Vagina (tissue), 2 donors: ENCODE data around the gene CBLN3. TPM values are rescaled to one million over a fixed set of nuclear protein-coding genes. Genes with fewer than 3 reads are reported as not detected.

Experiments used
- DNase-seq, 2 donors: peaks; one replicate each; pipeline ENCODE4 v3.0.0-alpha.2; 2017; ENCODE audit errors: extremely low spot score in 2 of 2
- H3K27ac ChIP-seq: fragments of 200-600 bp; sonication (generic); one replicate; pipeline ENCODE4 v1.5.1; 2019
- H3K27me3 ChIP-seq: fragments of 200-600 bp; sonication (generic); one replicate; pipeline ENCODE4 v1.5.1; 2019
- H3K36me3 ChIP-seq, 2 donors: fragments of 200-600 bp; sonication (generic); one replicate each; pipeline ENCODE4 v1.5.1; 2017 to 2019
- H3K4me1 ChIP-seq: fragments of 200-600 bp; sonication (generic); one replicate; pipeline ENCODE4 v1.5.1; 2019
- H3K4me3 ChIP-seq, 2 donors: fragments of 200-600 bp; sonication (generic); 1 replicate in 1 of 2; 2 replicates in 1 of 2; pipeline ENCODE4 v1.5.1; 2016 to 2019
- H3K9me3 ChIP-seq: fragments of 200-600 bp; sonication (generic); one replicate; pipeline ENCODE4 v1.5.1; 2019
- POLR2A ChIP-seq, 2 donors: fragments of 450-650 bp; IDR thresholded peaks; one replicate each; pipeline ENCODE4 v1.6.1; 2017; ENCODE audit warnings: antibody characterized with exemption in 2 of 2, mild to moderate bottlenecking in 2 of 2, moderate library complexity in 2 of 2
- POLR2AphosphoS5 ChIP-seq, 2 donors: sonication (generic); formaldehyde crosslinking; IDR thresholded peaks; one replicate each; pipeline ENCODE4 v1.9.0; 2017; ENCODE audit warnings: antibody characterized with exemption in 2 of 2, mild to moderate bottlenecking in 2 of 2, low read depth in 1 of 2; ENCODE audit not compliant: insufficient read depth in 1 of 2
- intact Hi-C: fragments of 100-400 bp; cut with DNase I; formaldehyde crosslinking; loops from one replicate; pipeline ENCODE4 v1.15.1; 2023
- total RNA-seq: library from RNA; depleted of rRNA; stranded (reverse); fragments of >200 nt; gene quantifications from one replicate; pipeline ENCODE4 v1.2.3, GENCODE V29; 2016
- TF ChIP-seq, protein P1 (sequence below), 3 experiments: fragments of 450-650 bp in 2 of 3; fragments of 200-600 bp in 1 of 3; sonication (generic) in 1 of 3; IDR thresholded peaks; one replicate each; pipeline ENCODE4 v1.5.1; 2017 to 2019; ENCODE audit warnings: antibody characterized with exemption in 3 of 3, mild to moderate bottlenecking in 2 of 3, moderate library complexity in 2 of 3

CBLN3 gene
- total RNA-seq, 1 donor from 2014 or later = 1.7 TPM

DNA sequence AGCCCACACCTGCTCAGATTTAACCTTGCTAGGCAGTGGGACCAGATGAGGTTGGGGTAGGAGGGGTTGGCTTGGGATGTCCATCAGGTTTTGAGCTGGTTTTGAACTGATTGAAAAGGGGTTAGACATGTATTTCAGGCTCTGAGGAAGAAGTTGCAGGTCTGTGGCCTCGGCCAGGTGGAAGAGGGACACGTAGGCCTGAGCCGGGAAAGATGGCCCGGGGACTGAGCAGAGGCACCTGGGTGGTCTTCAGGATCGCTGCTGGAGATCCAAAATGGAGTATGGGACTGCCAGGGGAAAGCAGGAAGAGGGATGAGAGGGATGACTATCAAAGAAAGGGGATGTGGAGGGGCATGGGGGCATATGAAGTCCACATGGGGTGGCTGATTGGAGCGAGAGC, 23.1 kb downstream of the CBLN3 start:
- TF ChIP-seq POLR2A (IDR thresholded peaks at IDR 0.05) = no peak
- TF ChIP-seq, protein P1, sequence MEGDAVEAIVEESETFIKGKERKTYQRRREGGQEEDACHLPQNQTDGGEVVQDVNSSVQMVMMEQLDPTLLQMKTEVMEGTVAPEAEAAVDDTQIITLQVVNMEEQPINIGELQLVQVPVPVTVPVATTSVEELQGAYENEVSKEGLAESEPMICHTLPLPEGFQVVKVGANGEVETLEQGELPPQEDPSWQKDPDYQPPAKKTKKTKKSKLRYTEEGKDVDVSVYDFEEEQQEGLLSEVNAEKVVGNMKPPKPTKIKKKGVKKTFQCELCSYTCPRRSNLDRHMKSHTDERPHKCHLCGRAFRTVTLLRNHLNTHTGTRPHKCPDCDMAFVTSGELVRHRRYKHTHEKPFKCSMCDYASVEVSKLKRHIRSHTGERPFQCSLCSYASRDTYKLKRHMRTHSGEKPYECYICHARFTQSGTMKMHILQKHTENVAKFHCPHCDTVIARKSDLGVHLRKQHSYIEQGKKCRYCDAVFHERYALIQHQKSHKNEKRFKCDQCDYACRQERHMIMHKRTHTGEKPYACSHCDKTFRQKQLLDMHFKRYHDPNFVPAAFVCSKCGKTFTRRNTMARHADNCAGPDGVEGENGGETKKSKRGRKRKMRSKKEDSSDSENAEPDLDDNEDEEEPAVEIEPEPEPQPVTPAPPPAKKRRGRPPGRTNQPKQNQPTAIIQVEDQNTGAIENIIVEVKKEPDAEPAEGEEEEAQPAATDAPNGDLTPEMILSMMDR (IDR thresholded peaks at IDR 0.05) = no peak
- no peak for TF ChIP-seq POLR2AphosphoS5 (IDR thresholded peaks at IDR 0.05; ENCODE audit: insufficient read depth in 1 of 2, low read depth in 1 of 2)
- peaks cover 0 to 27% of the 10 kb centered on the region in 2 donors for H3K36me3 ChIP-seq
- no peaks in the 10 kb centered on the region for H3K9me3 ChIP-seq
- intact Hi-C loops = loop anchor here (5.0 kb wide), 1 partner anchor 1399 kb away; no protein-coding TSS in a partner anchor
- H3K27me3 ChIP-seq = no peaks in the 10 kb centered on the region
- no peak for DNase-seq
- no peak overlapping the region for H3K4me3 ChIP-seq
- H3K4me1 ChIP-seq = peaks cover 47% of the 10 kb centered on the region
- no peak overlapping the region for H3K27ac ChIP-seq

DNA sequence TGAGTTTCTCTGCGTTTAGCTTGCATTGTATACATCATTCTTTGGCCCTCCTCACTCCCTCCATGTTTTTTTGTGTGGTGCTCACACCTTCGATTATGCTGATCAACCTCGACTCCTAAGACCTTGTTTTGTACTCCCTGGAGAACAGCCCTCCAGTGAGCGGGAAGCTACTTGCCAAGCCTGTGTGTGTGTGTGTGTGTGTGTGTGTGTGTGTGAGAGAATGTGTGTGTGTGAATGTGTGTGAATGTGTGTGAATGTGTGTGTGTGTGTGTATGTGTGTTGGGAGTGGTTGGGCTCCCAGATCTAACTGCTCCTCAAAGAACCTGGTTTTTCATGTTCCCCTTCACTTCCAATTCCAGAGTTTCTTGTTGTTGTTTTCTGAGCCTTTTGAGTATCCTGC, 24.7 kb downstream of the CBLN3 start:
- H3K4me3 ChIP-seq = no peak overlapping the region
- H3K27me3 ChIP-seq = no peaks in the 10 kb centered on the region
- peaks cover 0 to 24% of the 10 kb centered on the region in 2 donors for H3K36me3 ChIP-seq
- no peak overlapping the region for H3K27ac ChIP-seq
- intact Hi-C loops = loop anchor here (5.0 kb wide), 1 partner anchor 1398 kb away; no protein-coding TSS in a partner anchor
- no peak for DNase-seq
- no peaks in the 10 kb centered on the region for H3K9me3 ChIP-seq
- TF ChIP-seq, protein P1 (IDR thresholded peaks at IDR 0.05) = no peak
- TF ChIP-seq POLR2AphosphoS5 (IDR thresholded peaks at IDR 0.05; ENCODE audit: insufficient read depth in 1 of 2, low read depth in 1 of 2) (no peak), POLR2A (IDR thresholded peaks at IDR 0.05) (no peak)
- peaks cover 63% of the 10 kb centered on the region for H3K4me1 ChIP-seq

DNA sequence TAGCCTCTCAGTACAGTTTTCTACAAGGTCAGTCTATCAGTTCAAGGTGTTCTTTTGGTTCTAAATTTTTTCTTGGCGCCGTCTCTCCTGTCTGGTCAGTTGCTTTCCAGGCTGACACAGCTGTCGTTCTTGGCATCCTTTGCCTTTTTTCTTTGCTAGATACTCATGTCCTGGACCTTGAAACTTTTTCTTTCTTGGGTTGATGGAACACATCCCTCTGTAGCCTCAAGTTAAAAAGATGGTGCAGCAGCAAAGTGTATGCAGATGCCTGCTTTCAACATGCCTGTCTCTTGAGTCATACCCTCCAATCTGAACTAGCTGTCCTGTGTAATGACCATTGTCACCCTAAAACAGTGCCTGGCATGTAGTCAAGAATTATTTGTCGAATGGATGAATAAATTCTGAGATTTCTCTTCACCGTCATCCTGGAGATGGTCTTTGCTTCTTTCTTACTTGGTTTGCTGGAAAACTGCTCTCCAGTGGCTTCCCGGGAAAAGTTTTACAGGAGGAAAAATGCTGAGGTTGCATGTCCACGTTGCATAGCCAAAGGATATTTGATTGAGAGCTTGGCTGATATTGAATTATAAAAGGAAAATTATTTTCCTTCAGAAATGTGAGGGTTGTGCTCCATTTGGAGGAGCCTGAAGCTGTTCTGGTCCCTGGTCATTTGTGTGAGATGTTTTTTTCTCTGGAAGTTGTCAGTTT, 26.0 kb downstream of the CBLN3 start:
- no peaks in the 10 kb centered on the region for H3K9me3 ChIP-seq
- H3K27ac ChIP-seq = peak overlapping the region; percentile 91
- peak overlapping the region in 1 of 2 donors; percentile 5 for H3K4me3 ChIP-seq
- intact Hi-C loops = no loop called here
- DNase-seq = no peak
- H3K36me3 ChIP-seq = peaks cover 0 to 10% of the 10 kb centered on the region in 2 donors
- TF ChIP-seq, protein P1 (IDR thresholded peaks at IDR 0.05) = no peak
- TF ChIP-seq POLR2AphosphoS5 (IDR thresholded peaks at IDR 0.05; ENCODE audit: insufficient read depth in 1 of 2, low read depth in 1 of 2) (no peak), POLR2A (IDR thresholded peaks at IDR 0.05) (no peak)
- H3K4me1 ChIP-seq = peaks cover 64% of the 10 kb centered on the region
- no peaks in the 10 kb centered on the region for H3K27me3 ChIP-seq

DNA sequence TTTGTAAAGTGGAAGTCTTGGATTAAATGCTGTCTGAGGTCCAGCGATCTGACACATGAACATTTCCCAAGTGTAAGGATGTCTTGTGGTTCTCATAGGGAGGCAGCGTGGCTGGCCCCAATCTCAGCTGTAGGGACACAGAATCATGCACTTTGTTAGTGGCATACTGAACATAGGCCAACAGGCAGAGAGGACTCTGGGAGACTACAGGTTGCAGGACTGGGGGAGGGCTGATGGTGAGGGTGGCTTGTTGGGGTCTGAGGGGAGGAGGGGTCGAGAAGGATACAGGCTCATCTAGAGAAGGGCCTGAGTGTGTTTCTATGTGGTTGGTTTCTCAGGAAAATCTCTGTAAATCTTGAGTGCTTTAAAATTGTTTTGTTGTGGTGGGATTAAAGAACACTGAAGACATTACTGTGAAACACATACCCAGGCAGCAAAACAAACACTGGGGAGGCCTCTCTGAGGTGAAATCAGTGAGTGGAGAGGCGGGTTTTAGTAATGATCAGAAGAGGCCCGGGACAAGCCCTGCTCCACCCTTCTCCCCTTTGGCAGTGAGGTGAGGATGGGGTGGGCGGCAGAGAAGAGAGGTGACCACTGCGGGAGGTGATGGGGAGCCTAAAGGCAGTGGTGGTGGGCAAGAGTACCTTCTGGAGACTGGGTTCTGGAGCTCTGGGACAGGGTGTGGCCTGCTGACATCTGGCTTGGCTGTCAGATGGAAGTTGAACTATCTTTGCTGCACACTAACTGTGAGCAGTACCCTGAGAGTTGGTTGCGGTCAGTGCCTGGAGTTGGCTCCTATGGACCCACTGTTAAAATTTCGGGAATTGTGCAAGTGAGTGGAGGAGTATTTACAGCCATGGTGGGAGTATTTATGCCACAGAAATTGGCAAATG, 27.4 kb downstream of the CBLN3 start:
- Histone ChIP-seq H3K27ac (peak overlapping the region; percentile 91), H3K36me3 (no peaks in the 10 kb centered on the region), H3K27me3 (no peaks in the 10 kb centered on the region), H3K4me1 (peaks cover 74% of the 10 kb centered on the region), H3K4me3 (peak overlapping the region in 1 of 2 donors; percentile 19), H3K9me3 (no peaks in the 10 kb centered on the region)
- intact Hi-C loops = no loop called here
- no peak for DNase-seq
- no peak for TF ChIP-seq POLR2A (IDR thresholded peaks at IDR 0.05)
- TF ChIP-seq POLR2AphosphoS5 (IDR thresholded peaks at IDR 0.05; ENCODE audit: insufficient read depth in 1 of 2, low read depth in 1 of 2) = no peak
- TF ChIP-seq, protein P1 (IDR thresholded peaks at IDR 0.05) = no peak
